Measurements from ENCODE around the gene ANGPT4.
A peak's percentile ranks its signal among the peaks of the same experiment; 100 is the strongest.
"Not testable (repeated sequence)": the region's sequence is repeated elsewhere in the genome, so short reads cannot be mapped to it uniquely, and the experiment has no call there.

Gene ANGPT4

GRCh38 chr20:877814-878213 lies 38.3 kb downstream of the ANGPT4 start:
- DNase-seq (ENCODE audit: low read depth in 1 of 2, low spot score in 1 of 2), result no peak

- DNase-seq (ENCODE audit: low read depth in 1 of 2, low spot score in 1 of 2), result no peak
Observed at GRCh38 chr20:875115-875514, 41.0 kb downstream of the ANGPT4 start.

- no peak for DNase-seq (ENCODE audit: low read depth in 1 of 2, low spot score in 1 of 2)
Observed at GRCh38 chr20:873875-874607, 42.1 kb downstream of the ANGPT4 start.

GRCh38 chr20:872855-873520 lies 43.1 kb downstream of the ANGPT4 start:
- DNase-seq (ENCODE audit: low read depth in 1 of 2, low spot score in 1 of 2), result no peak

GRCh38 chr20:871948-872347 lies 44.2 kb downstream of the ANGPT4 start:
- DNase-seq (ENCODE audit: low read depth in 1 of 2, low spot score in 1 of 2), result no peak

GRCh38 chr20:871436-871835 lies 44.7 kb downstream of the ANGPT4 start:
- no peak for DNase-seq (ENCODE audit: low read depth in 1 of 2, low spot score in 1 of 2)

- DNase-seq (ENCODE audit: low read depth in 1 of 2, low spot score in 1 of 2), result no peak
Observed at GRCh38 chr20:870758-871157, 45.4 kb downstream of the ANGPT4 start.

- DNase-seq (ENCODE audit: low read depth in 1 of 2, low spot score in 1 of 2), result no peak
Observed at GRCh38 chr20:869606-870005, 46.5 kb downstream of the ANGPT4 start.

GRCh38 chr20:868279-868678 lies 47.9 kb downstream of the ANGPT4 start:
- DNase-seq (ENCODE audit: low read depth in 1 of 2, low spot score in 1 of 2), result no peak

GRCh38 chr20:865440-865839 lies 50.7 kb downstream of the ANGPT4 start:
- DNase-seq (ENCODE audit: low read depth in 1 of 2, low spot score in 1 of 2), result no peak

- DNase-seq (ENCODE audit: low read depth in 1 of 2, low spot score in 1 of 2), result no peak
Observed at GRCh38 chr20:860891-861290, 55.2 kb downstream of the ANGPT4 start.

GRCh38 chr20:859751-860231 lies 56.3 kb downstream of the ANGPT4 start:
- DNase-seq (ENCODE audit: low read depth in 1 of 2, low spot score in 1 of 2), result no peak

GRCh38 chr20:858011-858410 lies 58.1 kb downstream of the ANGPT4 start:
- no peak for DNase-seq (ENCODE audit: low read depth in 1 of 2, low spot score in 1 of 2)

- no peak for DNase-seq (ENCODE audit: low read depth in 1 of 2, low spot score in 1 of 2)
Observed at GRCh38 chr20:856361-856775, 59.8 kb downstream of the ANGPT4 start.

GRCh38 chr20:855466-856360 lies 60.4 kb downstream of the ANGPT4 start:
- no peak for DNase-seq (ENCODE audit: low read depth in 1 of 2, low spot score in 1 of 2)

- DNase-seq (ENCODE audit: low read depth in 1 of 2, low spot score in 1 of 2), result no peak
Observed at GRCh38 chr20:854601-855000, 61.5 kb downstream of the ANGPT4 start.

GRCh38 chr20:853406-853996 lies 62.6 kb downstream of the ANGPT4 start:
- DNase-seq (ENCODE audit: low read depth in 1 of 2, low spot score in 1 of 2), result no peak

- DNase-seq (ENCODE audit: low read depth in 1 of 2, low spot score in 1 of 2), result not testable (repeated sequence)
Observed at GRCh38 chr20:848731-849130, 67.4 kb downstream of the ANGPT4 start.

GRCh38 chr20:848193-848592 lies 67.9 kb downstream of the ANGPT4 start:
- DNase-seq (ENCODE audit: low read depth in 1 of 2, low spot score in 1 of 2), result no peak

GRCh38 chr20:846894-847278 lies 69.2 kb downstream of the ANGPT4 start:
- DNase-seq (ENCODE audit: low read depth in 1 of 2, low spot score in 1 of 2), result peak; percentile 26 to 37
